ENCODE measurements around the gene ZW10. TPM values are rescaled to one million over a fixed set of nuclear protein-coding genes. Genes with fewer than 3 reads are reported as not detected.

ZW10 gene
- total RNA-seq, 1 experiment from 2014 or later, result 26.0 TPM

DNA sequence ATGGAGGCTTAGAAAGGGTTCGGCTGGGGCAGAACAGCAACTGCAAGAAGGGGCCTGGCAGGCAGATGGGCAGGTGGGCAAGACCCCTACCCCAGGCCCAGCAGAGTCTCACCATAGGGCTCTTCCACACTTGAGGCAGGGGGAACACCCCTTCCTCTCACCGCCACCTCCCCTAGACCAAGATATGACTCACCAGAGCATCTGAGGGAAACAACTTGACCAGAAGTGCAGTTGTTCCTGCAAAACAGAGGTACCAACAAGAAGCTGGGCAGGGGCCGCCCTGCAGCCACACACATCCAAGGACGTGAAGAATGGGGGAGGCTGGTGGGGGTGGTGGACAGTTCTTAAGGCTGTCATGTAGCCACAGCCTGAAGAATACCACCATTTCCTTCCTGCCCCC is 78.3 kb downstream of the ZW10 start:
- Histone ChIP-seq H3K14ac (ENCODE audit: insufficient read depth, low read length) (no peak overlapping the region), H2AFZ (ENCODE audit: low read length) (no peak overlapping the region)

More for the DNA sequence above, 78.3 kb downstream of the ZW10 start:
- no peak overlapping the region for H2BK15ac ChIP-seq (ENCODE audit: low read depth, low read length)
- H3K4me3 Mint-ChIP-seq, result no peak overlapping the region
- no peak overlapping the region for H3K56ac ChIP-seq (ENCODE audit: insufficient read length, low read depth, low read length)
- no peaks in the 10 kb centered on the region for H3K9me3 Mint-ChIP-seq
- no peaks in the 10 kb centered on the region for H3K36me3 Mint-ChIP-seq (ENCODE audit: insufficient read depth in 1 of 3, low read depth in 3 of 3)
- no peak overlapping the region for H3K9ac ChIP-seq (ENCODE audit: extremely low read depth, insufficient read length, low read length)
- peaks cover 4 to 5% of the 10 kb centered on the region in 2 experiments; a peak in 3 of 4 replicates for H3K4me1 Mint-ChIP-seq
- H2BK20ac ChIP-seq (ENCODE audit: low read depth, low read length, poor library complexity, severe bottlenecking), result no peak overlapping the region
- H3T11ph ChIP-seq (ENCODE audit: low read length), result no peak overlapping the region
- no peak overlapping the region for H3K4ac ChIP-seq (ENCODE audit: low read depth, low read length)
- H3K27ac ChIP-seq (ENCODE audit: insufficient read length, low read depth, low read length), result no peak overlapping the region
- peaks cover 1% of the 10 kb centered on the region; the same call in 1 of the 2 replicates for H3K27me3 Mint-ChIP-seq (ENCODE audit: low read depth)
- no CpG with 5 or more reads among the region's 4 CpGs for WGBS (ENCODE audit: extremely low coverage, insufficient read length, low lambda C conversion rate)
- H3K23ac ChIP-seq (ENCODE audit: insufficient read length, low read depth, low read length), result no peak overlapping the region
- no peak overlapping the region for H4K91ac ChIP-seq (ENCODE audit: insufficient read length, low read depth, low read length)
- H3K27me3 ChIP-seq (ENCODE audit: insufficient read depth, low read length), result no peaks in the 10 kb centered on the region
- H3K4me2 ChIP-seq (ENCODE audit: insufficient read depth, insufficient read length, low read length), result no peak overlapping the region
- TF ChIP-seq, protein P1, sequence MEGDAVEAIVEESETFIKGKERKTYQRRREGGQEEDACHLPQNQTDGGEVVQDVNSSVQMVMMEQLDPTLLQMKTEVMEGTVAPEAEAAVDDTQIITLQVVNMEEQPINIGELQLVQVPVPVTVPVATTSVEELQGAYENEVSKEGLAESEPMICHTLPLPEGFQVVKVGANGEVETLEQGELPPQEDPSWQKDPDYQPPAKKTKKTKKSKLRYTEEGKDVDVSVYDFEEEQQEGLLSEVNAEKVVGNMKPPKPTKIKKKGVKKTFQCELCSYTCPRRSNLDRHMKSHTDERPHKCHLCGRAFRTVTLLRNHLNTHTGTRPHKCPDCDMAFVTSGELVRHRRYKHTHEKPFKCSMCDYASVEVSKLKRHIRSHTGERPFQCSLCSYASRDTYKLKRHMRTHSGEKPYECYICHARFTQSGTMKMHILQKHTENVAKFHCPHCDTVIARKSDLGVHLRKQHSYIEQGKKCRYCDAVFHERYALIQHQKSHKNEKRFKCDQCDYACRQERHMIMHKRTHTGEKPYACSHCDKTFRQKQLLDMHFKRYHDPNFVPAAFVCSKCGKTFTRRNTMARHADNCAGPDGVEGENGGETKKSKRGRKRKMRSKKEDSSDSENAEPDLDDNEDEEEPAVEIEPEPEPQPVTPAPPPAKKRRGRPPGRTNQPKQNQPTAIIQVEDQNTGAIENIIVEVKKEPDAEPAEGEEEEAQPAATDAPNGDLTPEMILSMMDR (conservative IDR thresholded peaks at IDR 0.05), result no peak
- H3K18ac ChIP-seq (ENCODE audit: insufficient read length, low read depth, low read length), result no peak overlapping the region
- 0 out of 2 replicates have a peak, but pooled peaks cover 3% of the 10 kb centered on the region for H3K4me1 ChIP-seq (ENCODE audit: insufficient read depth, low read length)
- H3K23me2 ChIP-seq (ENCODE audit: insufficient read length, low read depth, low read length, poor library complexity, severe bottlenecking), result no peaks in the 10 kb centered on the region
- no peaks in the 10 kb centered on the region for H3K79me1 ChIP-seq (ENCODE audit: insufficient read depth, low read depth, low read length, poor library complexity, severe bottlenecking)
- no peaks in the 10 kb centered on the region for H3K79me2 ChIP-seq (ENCODE audit: insufficient read depth, low read length)
- no peak overlapping the region for H4K8ac ChIP-seq (replicated peaks; ENCODE audit: insufficient read length, low read depth, low read length)
- H2BK5ac ChIP-seq (ENCODE audit: insufficient read length, low read length), result no peak overlapping the region
- H2BK120ac ChIP-seq (ENCODE audit: low read depth, low read length, poor library complexity, severe bottlenecking), result no peak overlapping the region
- no peak overlapping the region for H2BK12ac ChIP-seq (ENCODE audit: insufficient read length, low read depth, low read length)
- no peak for DNase-seq
- no peaks in the 10 kb centered on the region for H3K9me3 ChIP-seq (ENCODE audit: control insufficient read depth, low read depth, low read length)
- no peak overlapping the region for H4K5ac ChIP-seq (ENCODE audit: insufficient read length, low read depth, low read length)
- H4K20me1 ChIP-seq (ENCODE audit: control insufficient read depth, insufficient read depth, insufficient read length), result no peaks in the 10 kb centered on the region
- no peak overlapping the region for H2AK5ac ChIP-seq (ENCODE audit: insufficient read length, low read length)
- H3K27ac Mint-ChIP-seq, result no peak overlapping the region; a peak in 1 of 7 replicates
